Activated CD8-positive, alpha-beta memory T cell treated with anti-CD3 and anti-CD28 coated beads, Interleukin-2, amount 10 ng/mL, durations not matched to agents 7 days and 5 days (primary cell): Measurements from ENCODE around the gene CENPT. TPM values are rescaled to one million over a fixed set of nuclear protein-coding genes. Genes with fewer than 3 reads are reported as not detected.

ENCODE experiments used
- ATAC-seq: fragments of 150-1000 bp; cut with Tn5 transposase; one replicate; pipeline ENCODE4 v1.10.0; 2021; ENCODE audit warnings: moderate library complexity
- CTCF ChIA-PET: fragments of 350-600 bp; sonication (Branson Sonifier 250); formaldehyde crosslinking; loops from one replicate; lab custom pipeline; 2021; ENCODE audit warnings: antibody characterized with exemption; lab: Charles Lee
- DNase-seq: peaks from one replicate; pipeline ENCODE4 v3.0.0-alpha.2; 2020
- H3K27ac Mint-ChIP-seq: one replicate; pipeline ENCODE4 v1.8.0; 2021; ENCODE audit warnings: mild to moderate bottlenecking, mixed read lengths
- H3K27me3 Mint-ChIP-seq: one replicate; pipeline ENCODE4 v1.8.0; 2021; ENCODE audit warnings: mixed read lengths
- H3K36me3 Mint-ChIP-seq: one replicate; pipeline ENCODE4 v1.8.0; 2021; ENCODE audit warnings: mild to moderate bottlenecking, mixed read lengths
- H3K4me1 Mint-ChIP-seq: one replicate; pipeline ENCODE4 v1.8.0; 2021; ENCODE audit warnings: mixed read lengths
- H3K4me3 Mint-ChIP-seq: one replicate; pipeline ENCODE4 v1.8.0; 2021; ENCODE audit warnings: mild to moderate bottlenecking, moderate library complexity, mixed read lengths
- H3K9me3 Mint-ChIP-seq: one replicate; pipeline ENCODE4 v1.8.0; 2022; ENCODE audit warnings: low read depth, mixed read lengths
- total RNA-seq, 2 experiments: library from RNA; stranded (reverse); gene quantifications; one replicate each; pipeline ENCODE4 v1.2.3, GENCODE V29; 2021

Gene CENPT
- total RNA-seq, 2 experiments from 2014 or later, result 61.8 to 69.3 TPM

DNA sequence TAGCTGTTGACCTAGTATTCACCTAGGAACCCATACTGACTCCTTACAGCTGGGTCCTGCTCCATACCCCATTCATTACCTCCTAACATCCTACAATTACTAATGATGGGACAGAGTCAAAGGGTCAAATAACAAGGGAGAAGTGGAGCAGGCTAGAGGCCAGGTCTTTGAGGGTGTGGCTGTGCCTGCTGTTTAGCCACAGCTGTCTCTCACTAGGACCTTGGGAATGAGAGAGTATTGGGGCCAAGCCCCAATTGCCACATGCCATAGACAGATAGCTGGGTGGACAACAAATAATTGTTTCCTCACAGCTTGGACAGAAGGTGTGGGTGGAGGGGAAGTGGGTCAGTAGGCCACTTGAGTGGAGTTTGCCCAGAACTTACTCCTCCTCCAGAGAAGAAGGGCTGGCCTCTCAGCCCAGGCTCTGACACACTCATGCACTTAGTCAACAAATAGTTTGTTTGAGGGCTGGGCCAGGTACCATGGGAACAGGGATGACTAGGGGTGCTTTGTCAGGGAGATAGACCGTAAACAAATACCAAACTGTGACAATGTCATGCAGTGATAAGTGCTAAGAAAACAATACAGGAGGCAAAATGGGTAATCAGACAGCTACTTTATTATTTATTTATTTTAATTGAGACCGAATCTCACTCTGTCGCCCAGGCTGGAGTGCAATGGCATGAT is 10.2 kb upstream of the CENPT start:
- H3K9me3 Mint-ChIP-seq, result no peaks in the 10 kb centered on the region
- CTCF ChIA-PET, result interaction anchor here (0.8 to 3.6 kb wide), 3 partner anchors 9 to 113 kb away, joined by 3 to 14 read pairs (median 3); no protein-coding TSS in a partner anchor
- H3K4me1 Mint-ChIP-seq, result peaks cover 17% of the 10 kb centered on the region
- H3K4me3 Mint-ChIP-seq, result no peak overlapping the region
- peak; percentile 67 for ATAC-seq
- peak overlapping the region; percentile 49 for H3K27ac Mint-ChIP-seq
- DNase-seq, result no peak
- no peaks in the 10 kb centered on the region for H3K27me3 Mint-ChIP-seq
- peaks cover 12% of the 10 kb centered on the region for H3K36me3 Mint-ChIP-seq

DNA sequence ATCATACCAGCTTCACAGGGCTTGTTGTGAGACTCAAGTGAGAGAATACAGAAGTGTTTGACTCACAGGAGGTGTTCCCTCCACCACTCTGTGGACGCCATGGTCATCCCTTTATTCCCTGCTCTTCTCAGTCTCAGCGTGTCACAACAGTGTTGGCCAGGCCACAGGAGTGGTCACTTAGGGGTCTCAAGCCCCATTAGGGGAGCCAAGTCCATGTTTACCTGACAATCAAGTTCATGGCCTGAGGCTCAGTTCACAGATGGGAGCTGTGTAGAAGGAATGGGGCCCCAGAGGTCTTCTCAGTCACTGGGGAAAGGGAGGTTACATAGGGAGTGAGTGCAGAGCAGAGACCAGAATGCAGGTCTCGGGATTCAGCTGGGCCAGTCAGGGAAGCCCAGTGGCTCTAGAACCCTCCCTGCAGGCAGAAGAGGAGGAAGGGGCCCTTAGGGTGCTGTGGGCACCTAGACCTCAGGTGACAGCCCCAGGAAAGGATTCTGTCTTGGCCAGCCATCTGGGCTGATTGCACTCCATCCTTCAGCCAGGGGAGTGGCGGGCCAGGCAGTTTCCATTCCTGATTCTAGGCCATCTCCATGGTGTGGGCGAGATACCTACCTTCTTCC is 9.5 kb upstream of the CENPT start:
- peaks cover 17% of the 10 kb centered on the region for H3K4me1 Mint-ChIP-seq
- CTCF ChIA-PET, result interaction anchor here (0.8 kb wide), 1 partner anchor 113 kb away, joined by 3 read pairs; no protein-coding TSS in a partner anchor
- H3K27me3 Mint-ChIP-seq, result no peaks in the 10 kb centered on the region
- ATAC-seq (no peak), DNase-seq (no peak)
- peaks cover 12% of the 10 kb centered on the region for H3K36me3 Mint-ChIP-seq
- H3K9me3 Mint-ChIP-seq, result no peaks in the 10 kb centered on the region
- H3K27ac Mint-ChIP-seq, result peak overlapping the region; percentile 49
- no peak overlapping the region for H3K4me3 Mint-ChIP-seq

DNA sequence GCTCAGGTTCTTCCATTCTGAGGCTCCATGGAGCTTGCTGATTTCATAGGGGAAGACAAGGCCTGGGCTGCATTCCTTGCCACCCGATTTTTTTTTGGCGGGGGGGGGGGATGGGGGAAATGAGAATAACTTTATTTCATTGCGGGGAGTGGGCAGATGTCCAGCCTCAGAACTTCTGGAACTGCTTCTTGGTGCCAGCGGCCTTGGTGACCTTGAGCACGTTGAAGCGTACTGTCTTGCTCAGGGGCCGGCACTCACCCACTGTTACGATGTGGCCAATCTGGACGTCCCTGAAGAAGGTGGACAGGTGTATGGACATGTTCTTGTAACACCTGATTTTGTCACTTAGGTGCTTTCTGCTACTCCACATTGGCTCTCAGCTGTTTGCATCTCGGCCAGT is 8.3 kb upstream of the CENPT start:
- H3K27ac Mint-ChIP-seq, result no peak overlapping the region
- peaks cover 16% of the 10 kb centered on the region for H3K4me1 Mint-ChIP-seq
- CTCF ChIA-PET, result interaction anchor here (0.7 to 2.7 kb wide), 3 partner anchors 28 to 408 kb away, joined by 3 to 9 read pairs (median 3); partner anchors contain the start of gene SLC7A6

DNA sequence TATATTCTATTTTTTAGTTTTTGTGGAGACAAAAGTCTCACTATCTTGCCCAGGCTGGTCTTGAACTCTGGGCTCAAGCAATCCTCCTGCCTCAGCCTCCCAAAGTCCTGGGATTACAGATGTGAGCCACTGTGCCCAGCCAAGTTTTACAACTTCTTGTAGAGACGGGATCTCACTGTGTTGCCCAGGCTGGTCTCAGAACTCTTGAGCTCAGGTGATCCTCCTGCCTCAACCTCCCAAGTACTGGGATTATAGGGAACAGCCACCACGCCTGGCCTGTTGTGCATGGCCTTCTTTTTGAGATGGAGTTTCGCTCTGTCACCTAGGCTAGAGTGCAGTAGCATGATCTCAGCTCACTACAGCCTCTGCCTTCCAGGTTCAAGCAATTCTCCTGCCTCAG is 6.2 kb upstream of the CENPT start:
- DNase-seq (no peak), ATAC-seq (no peak)
- CTCF ChIA-PET, result interaction anchor here (1.2 to 2.7 kb wide), 2 partner anchors 11 to 37 kb away, joined by 3 to 9 read pairs; no protein-coding TSS in a partner anchor
- peaks cover 22% of the 10 kb centered on the region for H3K4me1 Mint-ChIP-seq
- no peak overlapping the region for H3K4me3 Mint-ChIP-seq
- H3K27me3 Mint-ChIP-seq, result no peaks in the 10 kb centered on the region
- no peak overlapping the region for H3K27ac Mint-ChIP-seq
- H3K36me3 Mint-ChIP-seq, result peaks cover 14% of the 10 kb centered on the region
- no peaks in the 10 kb centered on the region for H3K9me3 Mint-ChIP-seq

More for the DNA sequence above, 8.3 kb upstream of the CENPT start:
- no peaks in the 10 kb centered on the region for H3K9me3 Mint-ChIP-seq
- H3K36me3 Mint-ChIP-seq, result peaks cover 11% of the 10 kb centered on the region
- ATAC-seq (no peak), DNase-seq (no peak)
- H3K27me3 Mint-ChIP-seq, result no peaks in the 10 kb centered on the region
- no peak overlapping the region for H3K4me3 Mint-ChIP-seq

DNA sequence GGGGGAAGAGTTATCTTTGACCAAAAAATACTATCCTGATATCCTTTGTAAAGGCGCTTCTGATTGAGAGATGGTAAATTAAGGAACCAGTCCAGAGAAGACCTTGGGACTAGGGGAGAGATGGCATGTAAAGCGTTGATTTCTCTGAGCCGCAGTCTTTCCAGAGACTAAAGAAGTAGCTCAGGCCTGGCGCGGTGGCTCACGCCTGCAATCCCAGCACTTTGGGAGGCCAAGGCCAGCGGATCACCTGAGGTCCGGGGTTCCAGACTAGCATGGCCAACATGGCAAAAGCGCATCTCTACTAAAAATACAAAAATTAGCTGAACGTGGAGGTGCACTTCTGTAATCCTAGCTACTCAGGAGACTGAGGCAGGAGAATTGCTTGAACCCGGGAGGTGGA is 625 bp upstream of the CENPT start:
- peaks cover 48% of the 10 kb centered on the region for H3K4me1 Mint-ChIP-seq
- no peak for DNase-seq
- peaks cover 12% of the 10 kb centered on the region for H3K36me3 Mint-ChIP-seq
- no peak for ATAC-seq
- peak overlapping the region; percentile 79 for H3K4me3 Mint-ChIP-seq
- H3K27me3 Mint-ChIP-seq, result no peaks in the 10 kb centered on the region
- H3K27ac Mint-ChIP-seq, result peak overlapping the region; percentile 88
- CTCF ChIA-PET, result interaction anchor here (1.2 to 1.3 kb wide), 3 partner anchors 17 to 175 kb away, joined by 3 to 7 read pairs (median 4); no protein-coding TSS in a partner anchor
- no peaks in the 10 kb centered on the region for H3K9me3 Mint-ChIP-seq

DNA sequence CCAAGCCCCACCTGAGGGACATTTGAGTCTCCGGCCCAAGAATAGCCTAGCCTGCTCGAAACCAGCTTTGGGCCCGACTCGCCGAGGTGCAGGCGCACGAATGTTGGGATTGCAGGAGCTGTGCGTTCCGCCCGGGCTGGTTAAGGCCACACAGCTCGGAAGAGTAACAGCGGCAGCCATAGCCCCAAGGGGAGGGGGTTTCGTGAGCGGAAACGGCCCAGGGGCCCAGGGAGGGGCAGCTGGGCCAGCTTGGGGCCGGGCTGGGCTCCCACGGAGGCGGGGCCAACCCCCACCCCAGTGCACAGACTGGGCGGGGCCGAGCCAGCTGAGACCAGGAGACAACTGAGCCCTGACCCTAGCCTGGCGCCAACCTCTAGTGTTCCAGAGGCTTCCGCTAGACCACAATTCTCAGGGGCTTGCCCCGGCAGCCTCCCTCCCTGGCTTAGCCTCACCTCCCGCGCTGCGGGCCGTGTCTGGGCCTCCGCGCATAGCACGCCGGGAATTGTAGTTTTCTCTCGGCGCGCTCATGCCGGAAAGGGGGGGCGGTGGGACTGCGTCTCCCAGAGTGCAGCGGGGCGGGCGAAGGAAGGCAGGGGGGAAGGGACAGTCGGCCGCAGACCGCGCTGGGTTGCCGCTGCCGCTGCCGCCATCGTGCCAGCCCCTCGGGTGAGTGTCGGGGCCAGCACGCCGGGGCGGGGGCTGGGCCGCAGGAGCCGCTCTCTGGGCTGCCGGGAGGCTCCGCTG is 1.0 kb downstream of the CENPT start, which contains the start of gene NUTF2:
NUTF2 (plus strand) TSS at position 614 of the 744 bp plus-strand sequence. CDS start 18,198 bp downstream, outside the sequence.
- peaks cover 52% of the 10 kb centered on the region for H3K4me1 Mint-ChIP-seq
- DNase-seq (peak; percentile 98), ATAC-seq (peak; percentile 69)
- H3K27me3 Mint-ChIP-seq, result no peaks in the 10 kb centered on the region
- CTCF ChIA-PET, result interaction anchor here (0.7 to 4.5 kb wide), 9 partner anchors 13 to 325 kb away, joined by 3 to 38 read pairs (median 4); partner anchors contain the start of genes RANBP10 and TSNAXIP1
- peaks cover 12% of the 10 kb centered on the region for H3K36me3 Mint-ChIP-seq
- peak within 1 kb of the TSS; percentile 91 for H3K27ac Mint-ChIP-seq
- no peaks in the 10 kb centered on the region for H3K9me3 Mint-ChIP-seq
- peak within 1 kb of the TSS; percentile 79 for H3K4me3 Mint-ChIP-seq

DNA sequence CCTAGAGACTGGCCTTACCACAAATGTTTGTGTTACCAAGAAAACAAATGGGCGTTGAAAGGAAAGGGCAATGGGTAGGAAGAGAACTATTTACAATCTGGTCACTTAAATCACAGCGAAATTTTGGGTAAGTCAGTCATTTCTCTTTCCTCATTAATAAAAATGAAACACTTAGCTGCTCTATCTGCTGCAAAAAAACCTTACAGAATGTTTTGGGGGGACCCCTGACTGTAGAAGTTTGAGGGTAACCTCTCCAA is 1.5 kb downstream of the CENPT start:
- ATAC-seq (no peak), DNase-seq (no peak)
- peaks cover 12% of the 10 kb centered on the region for H3K36me3 Mint-ChIP-seq

DNA sequence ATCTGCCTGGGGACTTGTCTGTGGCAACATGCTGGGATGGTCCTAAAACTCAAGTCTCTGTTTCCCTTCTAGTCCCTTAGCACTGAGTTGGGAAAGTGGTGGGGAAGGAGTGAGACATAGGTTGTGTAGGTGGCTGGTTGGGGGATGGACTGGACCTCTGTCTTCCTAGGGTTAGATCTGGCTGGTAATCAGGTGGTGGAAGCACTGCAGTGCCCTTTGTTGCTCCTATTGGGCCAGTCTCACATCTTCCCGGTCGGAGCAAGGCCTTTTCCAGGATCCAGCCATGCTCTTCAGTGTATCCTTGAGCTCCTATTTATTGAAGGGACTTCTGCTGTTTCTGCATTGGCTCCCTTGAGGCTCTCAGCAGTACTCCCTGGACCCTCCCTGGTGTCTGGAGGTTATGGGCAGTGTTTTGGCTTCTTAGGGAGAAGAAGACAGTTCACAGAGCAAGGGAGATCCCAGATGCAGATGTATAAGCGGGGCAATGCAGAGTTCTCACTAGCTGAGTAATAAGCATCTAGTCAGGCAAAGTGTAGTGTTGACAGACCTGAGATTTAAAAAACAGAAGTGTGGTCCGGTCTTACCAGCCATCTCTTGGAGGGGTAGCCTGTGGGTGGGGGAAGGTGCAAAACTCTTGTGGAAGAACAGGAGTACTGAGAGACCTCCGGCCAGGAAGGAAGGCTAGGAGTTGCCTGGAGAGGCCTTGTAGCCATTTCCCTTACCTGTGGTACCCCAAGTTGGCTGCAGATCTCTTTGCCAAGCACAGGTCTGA is 2.0 kb downstream of the CENPT start:
- Mint-ChIP-seq H3K27me3 (no peaks in the 10 kb centered on the region), H3K4me3 (peak overlapping the region; percentile 79), H3K27ac (peak overlapping the region; percentile 91), H3K4me1 (peaks cover 55% of the 10 kb centered on the region), H3K9me3 (no peaks in the 10 kb centered on the region), H3K36me3 (peaks cover 12% of the 10 kb centered on the region)
- CTCF ChIA-PET, result interaction anchor here (0.9 to 4.5 kb wide), 9 partner anchors 12 to 324 kb away, joined by 3 to 38 read pairs (median 5); partner anchors contain the start of genes EDC4, RANBP10 and TSNAXIP1
- DNase-seq (peak; percentile 43), ATAC-seq (no peak)

More for the DNA sequence above, 1.5 kb downstream of the CENPT start:
- Mint-ChIP-seq H3K9me3 (no peaks in the 10 kb centered on the region), H3K4me3 (peak overlapping the region; percentile 79), H3K27ac (peak overlapping the region; percentile 91), H3K27me3 (no peaks in the 10 kb centered on the region), H3K4me1 (peaks cover 55% of the 10 kb centered on the region)
- CTCF ChIA-PET, result interaction anchor here (0.7 to 4.5 kb wide), 9 partner anchors 12 to 325 kb away, joined by 3 to 38 read pairs (median 4); partner anchors contain the start of genes RANBP10 and TSNAXIP1

DNA sequence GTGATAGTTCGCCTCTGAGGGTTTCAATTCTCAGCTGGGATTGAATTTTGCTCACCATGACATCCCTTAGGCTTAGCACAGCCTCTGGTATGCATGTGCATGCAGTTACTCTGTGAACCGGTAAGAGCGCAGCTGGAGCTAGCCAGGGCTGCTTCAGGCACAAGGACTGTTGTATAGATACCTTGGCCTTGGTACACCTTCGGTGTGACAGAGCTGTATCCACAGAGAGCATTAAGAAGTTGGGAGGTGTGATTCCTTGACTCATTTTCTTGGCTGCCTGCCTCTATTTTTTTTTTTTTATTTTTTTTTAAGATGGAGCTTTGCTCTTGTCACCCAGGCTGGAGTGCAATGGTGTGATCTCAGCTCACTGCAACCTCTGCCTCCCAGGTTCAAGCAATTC is 3.0 kb downstream of the CENPT start:
- ATAC-seq (no peak), DNase-seq (no peak)
- H3K27me3 Mint-ChIP-seq, result no peaks in the 10 kb centered on the region
- CTCF ChIA-PET, result interaction anchor here (0.7 to 4.5 kb wide), 9 partner anchors 11 to 178 kb away, joined by 3 to 38 read pairs (median 5); partner anchors contain the start of genes EDC4, RANBP10 and TSNAXIP1
- H3K4me1 Mint-ChIP-seq, result peaks cover 52% of the 10 kb centered on the region
- peak overlapping the region; percentile 96 for H3K27ac Mint-ChIP-seq
- H3K4me3 Mint-ChIP-seq, result peak overlapping the region; percentile 95
- peaks cover 9% of the 10 kb centered on the region for H3K36me3 Mint-ChIP-seq
- no peaks in the 10 kb centered on the region for H3K9me3 Mint-ChIP-seq

DNA sequence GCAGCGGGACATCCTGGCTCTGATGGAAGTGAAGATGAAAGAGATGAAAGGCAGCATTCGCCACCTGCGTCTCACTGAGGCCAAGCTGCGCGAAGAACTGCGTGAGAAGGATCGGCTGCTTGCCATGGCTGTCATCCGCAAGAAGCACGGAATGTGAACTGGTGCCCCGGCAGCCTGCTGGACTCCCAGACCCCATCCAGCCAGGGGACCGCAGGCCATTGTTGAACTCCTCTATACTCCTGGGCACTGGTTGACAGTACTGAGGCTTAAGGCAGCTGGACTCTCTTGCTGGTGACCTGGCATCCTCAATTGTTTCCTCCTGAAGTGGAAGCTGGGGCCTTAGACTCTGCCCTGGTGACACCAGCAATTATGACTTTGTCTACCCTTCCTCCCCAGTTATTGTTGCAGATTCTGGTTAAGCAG is 4.1 kb downstream of the CENPT start:
- Mint-ChIP-seq H3K4me3 (peak overlapping the region; percentile 95), H3K4me1 (peaks cover 47% of the 10 kb centered on the region), H3K9me3 (no peaks in the 10 kb centered on the region), H3K36me3 (peaks cover 5% of the 10 kb centered on the region), H3K27me3 (no peaks in the 10 kb centered on the region), H3K27ac (peak overlapping the region; percentile 96)
- DNase-seq, result no peak
- ATAC-seq, result no peak
- CTCF ChIA-PET, result interaction anchor here (0.9 to 4.5 kb wide), 7 partner anchors 10 to 347 kb away, joined by 3 to 38 read pairs (median 3); partner anchors contain the start of genes RANBP10 and TSNAXIP1

DNA sequence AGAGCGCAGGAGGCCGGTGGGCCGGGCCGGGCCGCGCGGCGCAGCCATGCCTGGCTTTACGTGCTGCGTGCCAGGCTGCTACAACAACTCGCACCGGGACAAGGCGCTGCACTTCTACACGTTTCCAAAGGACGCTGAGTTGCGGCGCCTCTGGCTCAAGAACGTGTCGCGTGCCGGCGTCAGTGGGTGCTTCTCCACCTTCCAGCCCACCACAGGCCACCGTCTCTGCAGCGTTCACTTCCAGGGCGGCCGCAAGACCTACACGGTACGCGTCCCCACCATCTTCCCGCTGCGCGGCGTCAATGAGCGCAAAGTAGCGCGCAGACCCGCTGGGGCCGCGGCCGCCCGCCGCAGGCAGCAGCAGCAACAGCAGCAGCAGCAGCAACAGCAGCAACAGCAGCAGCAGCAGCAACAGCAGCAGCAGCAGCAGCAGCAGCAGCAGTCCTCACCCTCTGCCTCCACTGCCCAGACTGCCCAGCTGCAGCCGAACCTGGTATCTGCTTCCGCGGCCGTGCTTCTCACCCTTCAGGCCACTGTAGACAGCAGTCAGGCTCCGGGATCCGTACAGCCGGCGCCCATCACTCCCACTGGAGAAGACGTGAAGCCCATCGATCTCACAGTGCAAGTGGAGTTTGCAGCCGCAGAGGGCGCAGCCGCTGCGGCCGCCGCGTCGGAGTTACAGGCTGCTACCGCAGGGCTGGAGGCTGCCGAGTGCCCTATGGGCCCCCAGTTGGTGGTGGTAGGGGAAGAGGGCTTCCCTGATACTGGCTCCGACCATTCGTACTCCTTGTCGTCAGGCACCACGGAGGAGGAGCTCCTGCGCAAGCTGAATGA is 4.8 kb downstream of the CENPT start:
- CTCF ChIA-PET, result interaction anchor here (0.9 to 4.5 kb wide), 7 partner anchors 9 to 347 kb away, joined by 3 to 38 read pairs (median 3); partner anchors contain the start of genes RANBP10 and TSNAXIP1
- Mint-ChIP-seq H3K36me3 (peaks cover 5% of the 10 kb centered on the region), H3K9me3 (no peaks in the 10 kb centered on the region), H3K4me1 (peaks cover 40% of the 10 kb centered on the region), H3K27ac (peak overlapping the region; percentile 96), H3K27me3 (no peaks in the 10 kb centered on the region), H3K4me3 (peak overlapping the region; percentile 95)
- peak; percentile 80 for DNase-seq
- ATAC-seq, result peak; percentile 34
